Stimulated activated CD8-positive, alpha-beta memory T cell treated with anti-CD3 and anti-CD28 coated beads, Interleukin-12 subunit alpha, Interleukin-12 subunit beta, amount 100 ng/mL, for 1 hour (primary cell): ENCODE data around the gene SORBS2.
"Not testable (repeated sequence)": the region's sequence is repeated elsewhere in the genome, so short reads cannot be mapped to it uniquely, and the experiment has no call there.

Experiments used
- DNase-seq: peaks from one replicate; pipeline ENCODE4 v3.0.0-alpha.2; 2020; ENCODE audit warnings: low read depth

Gene SORBS2

GRCh38 chr4:185738820-185739219 is 73.2 kb downstream of the SORBS2 start:
- DNase-seq, result no peak

GRCh38 chr4:185738038-185738552 is 73.9 kb downstream of the SORBS2 start:
- DNase-seq, result no peak

DNA sequence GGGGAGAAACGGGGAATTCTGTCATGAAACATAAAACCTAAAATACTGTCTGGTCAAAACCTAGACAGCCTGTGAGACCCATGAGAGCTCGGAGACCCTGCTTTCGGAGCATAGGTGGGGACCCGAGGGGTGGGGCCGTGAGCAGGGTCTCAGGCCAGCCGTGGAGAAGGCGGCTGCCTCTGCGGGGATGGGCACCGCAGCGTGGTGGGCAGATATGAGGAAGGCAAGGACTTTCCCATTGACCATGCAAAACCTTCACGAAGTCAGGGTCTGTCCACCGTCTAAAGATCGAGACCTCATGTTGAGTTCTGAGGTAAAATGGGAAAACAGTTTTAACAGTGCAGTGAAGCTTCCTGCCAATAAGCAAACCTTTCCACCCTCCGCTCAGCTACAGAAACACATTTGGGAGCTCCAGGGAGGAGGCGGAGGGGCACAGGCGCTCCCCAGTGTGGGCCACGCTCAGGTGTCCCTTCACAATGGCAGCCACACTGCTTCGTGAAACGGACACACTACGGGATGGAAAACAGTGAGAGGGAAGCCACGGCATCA is 74.4 kb downstream of the SORBS2 start:
- no peak for DNase-seq

DNA sequence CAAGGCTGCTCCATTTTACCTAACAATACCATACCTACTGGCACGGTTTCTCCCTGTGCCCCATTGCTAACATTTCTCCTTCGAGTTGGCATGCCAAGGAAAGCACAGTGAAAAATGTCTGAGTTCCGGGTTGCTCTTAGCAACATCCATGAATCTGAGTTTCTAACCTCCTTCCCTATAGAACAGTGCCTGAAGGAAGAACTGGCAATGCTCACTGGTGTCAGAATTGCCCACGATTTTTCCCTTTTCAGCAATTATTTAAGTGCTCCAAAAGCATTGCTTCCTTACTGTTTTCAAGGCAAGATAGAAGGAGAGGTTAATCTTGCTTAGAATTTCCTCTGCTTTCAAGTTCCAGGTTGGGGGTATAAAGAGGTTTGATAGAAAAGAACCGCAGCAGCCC is 75.1 kb downstream of the SORBS2 start:
- DNase-seq, result no peak

DNA sequence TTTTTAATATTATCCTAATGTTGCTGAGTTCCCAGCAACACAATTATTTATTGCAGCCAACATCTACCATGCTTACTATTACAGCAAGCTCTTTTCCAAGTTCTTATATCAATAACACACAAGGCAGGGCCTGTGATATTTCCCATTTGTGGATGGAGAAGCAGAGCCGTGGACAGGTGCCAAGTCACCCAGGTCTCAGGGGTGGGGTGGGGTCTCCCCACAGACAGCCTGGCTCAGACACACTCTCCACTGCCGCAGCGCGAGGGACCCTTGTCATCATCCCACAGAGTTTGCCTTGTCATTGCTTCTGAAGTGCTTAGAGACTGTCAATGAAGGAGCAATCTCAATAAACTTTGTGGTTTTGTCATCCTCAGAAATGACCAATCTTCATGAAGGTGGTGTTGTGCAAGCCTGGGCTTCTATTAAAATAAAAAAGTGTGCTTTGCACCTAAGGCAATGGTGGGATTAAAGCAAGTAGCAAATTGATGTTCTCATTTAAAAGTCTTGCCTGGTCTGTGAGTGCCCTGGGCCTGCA is 76.1 kb downstream of the SORBS2 start:
- no peak for DNase-seq

- no peak for DNase-seq
Observed at GRCh38 chr4:185734930-185735329, 77.1 kb downstream of the SORBS2 start.

- no peak for DNase-seq
Observed at GRCh38 chr4:185734214-185734613, 77.8 kb downstream of the SORBS2 start.

GRCh38 chr4:185730849-185731608 is 81.0 kb downstream of the SORBS2 start:
- no peak for DNase-seq

- DNase-seq, result no peak
Observed at GRCh38 chr4:185730387-185730786, 81.6 kb downstream of the SORBS2 start.

- no peak for DNase-seq
Observed at GRCh38 chr4:185729391-185729804, 82.6 kb downstream of the SORBS2 start.

GRCh38 chr4:185728893-185729292 is 83.1 kb downstream of the SORBS2 start:
- DNase-seq, result no peak

DNA sequence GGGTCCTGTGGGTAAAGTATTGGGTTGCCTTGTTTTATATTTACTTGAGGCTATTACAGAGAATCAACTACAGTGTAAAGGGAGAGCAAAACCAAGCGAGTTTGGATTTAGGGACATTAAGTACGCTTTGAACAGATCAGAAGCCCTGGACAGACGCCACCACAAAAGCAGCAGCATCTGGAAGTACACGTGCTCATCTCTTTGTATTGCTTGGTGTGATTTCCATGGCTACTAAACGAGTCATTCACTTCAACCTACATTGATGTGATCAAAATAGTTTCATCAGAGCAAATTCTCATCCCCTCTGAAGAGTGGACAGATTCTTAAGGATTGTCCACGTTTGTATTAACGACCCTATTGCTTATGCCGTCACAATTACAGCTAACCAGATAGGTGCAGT is 85.1 kb downstream of the SORBS2 start:
- DNase-seq, result no peak

DNA sequence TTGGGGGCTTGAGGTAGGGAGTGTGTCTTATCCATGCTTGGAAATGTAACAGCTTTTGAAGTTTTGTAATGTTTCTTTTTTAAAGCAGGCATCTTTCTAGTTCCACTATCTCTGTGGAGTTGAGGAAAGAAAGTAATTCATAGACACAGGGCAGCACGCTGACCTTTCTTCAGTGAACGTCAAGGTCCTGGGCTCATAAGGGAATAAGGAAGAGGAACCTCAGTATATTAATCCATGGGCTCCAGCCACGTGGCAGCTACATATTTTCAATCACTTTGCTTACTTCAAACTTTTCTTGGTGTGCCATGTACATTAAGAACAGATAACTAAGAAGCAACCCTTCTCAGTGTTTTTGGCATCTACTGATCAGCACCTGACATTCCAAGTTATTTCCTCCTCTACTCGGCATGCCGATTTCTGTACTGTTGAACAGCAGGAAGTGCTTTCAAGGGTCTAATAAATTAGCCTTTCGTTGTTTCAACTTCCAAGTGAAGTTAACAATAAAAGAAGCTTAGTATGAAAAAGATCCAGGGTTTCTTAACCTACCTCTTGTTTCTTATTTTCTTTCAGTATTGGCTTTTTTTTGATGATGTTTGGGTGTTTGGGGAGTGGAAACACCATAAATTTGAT is 88.2 kb downstream of the SORBS2 start:
- no peak for DNase-seq

GRCh38 chr4:185722029-185722316 is 90.0 kb downstream of the SORBS2 start:
- no peak for DNase-seq

- no peak for DNase-seq
Observed at GRCh38 chr4:185721190-185722028, 90.6 kb downstream of the SORBS2 start.

- no peak for DNase-seq
Observed at GRCh38 chr4:185719500-185719858, 92.5 kb downstream of the SORBS2 start.

GRCh38 chr4:185718578-185719499 is 93.2 kb downstream of the SORBS2 start:
- DNase-seq, result no peak

DNA sequence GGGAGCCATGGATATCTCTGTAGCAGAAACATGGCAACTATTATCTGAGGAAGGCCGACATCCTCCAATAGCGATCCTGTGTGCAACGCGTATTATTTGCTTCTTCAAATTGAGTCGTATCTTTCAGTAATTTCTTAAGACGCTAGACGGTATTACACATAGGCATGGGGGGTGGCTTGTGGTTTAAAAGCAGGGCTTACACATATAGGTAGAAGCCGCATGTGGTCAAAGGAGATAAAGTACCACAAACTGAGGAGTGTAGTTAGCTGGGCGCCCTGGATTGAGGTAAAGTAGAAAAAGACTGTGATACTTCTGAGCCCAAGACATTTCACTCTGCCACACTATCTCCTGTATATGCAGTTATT is 94.6 kb downstream of the SORBS2 start:
- no peak for DNase-seq

- no peak for DNase-seq
Observed at GRCh38 chr4:185716577-185717376, 95.2 kb downstream of the SORBS2 start.

DNA sequence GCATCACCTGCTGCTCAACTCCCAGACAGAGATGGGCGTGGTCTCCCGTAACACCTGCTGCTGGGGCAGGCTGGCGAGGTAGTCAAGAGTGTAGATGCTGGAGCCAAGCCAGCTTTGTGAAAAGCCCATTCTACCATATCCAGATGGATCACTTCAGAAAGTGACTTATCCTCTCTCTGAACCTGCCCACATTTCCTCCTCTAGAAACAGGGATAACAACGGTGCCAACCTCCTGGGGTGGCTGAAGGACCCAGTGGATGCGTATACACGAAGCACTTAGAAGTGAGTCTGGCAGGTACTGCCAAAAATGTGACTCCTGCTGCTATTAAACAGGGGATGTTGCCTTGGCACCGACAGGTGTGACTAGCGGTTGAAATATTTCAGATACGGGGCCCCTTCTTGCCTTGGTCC is 95.8 kb downstream of the SORBS2 start:
- no peak for DNase-seq

GRCh38 chr4:185714524-185714923 is 97.5 kb downstream of the SORBS2 start:
- DNase-seq, result not testable (repeated sequence)
